ENCODE data around the gene MTHFD1L. TPM values are rescaled to one million over a fixed set of nuclear protein-coding genes. Genes with fewer than 3 reads are reported as not detected.

The MTHFD1L gene
- total and polyA plus RNA-seq, 9 of the 15 experiments (the other 6 are each of a cell fraction or from before 2014, with no cell fraction given): 20.9 to 128 (median 61.0) TPM

DNA sequence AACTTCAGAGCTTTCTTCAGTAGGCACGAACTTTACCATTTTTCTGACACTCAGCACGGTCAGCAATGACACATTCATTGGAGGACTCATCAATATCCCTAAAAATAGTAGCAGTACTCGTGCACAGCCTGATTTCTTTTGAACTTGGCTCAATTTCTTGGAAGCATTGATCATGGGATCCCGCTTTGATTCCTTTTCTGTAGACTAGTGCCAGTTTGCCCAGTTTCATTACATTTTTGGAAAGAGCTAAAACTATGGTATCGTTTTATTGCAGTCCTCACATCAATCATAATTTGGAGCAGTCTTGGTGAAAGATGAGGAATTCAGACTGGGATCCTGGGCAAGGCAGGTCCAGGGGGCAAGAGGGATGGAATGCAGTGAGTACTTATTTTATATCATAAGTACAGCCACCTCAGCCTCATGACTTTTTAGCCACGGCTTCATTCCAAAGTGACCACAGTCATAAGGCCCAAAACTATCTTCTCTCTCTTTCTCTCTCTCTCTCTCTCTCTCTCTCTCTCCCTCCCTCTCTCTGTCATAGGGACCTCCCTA, 203.3 kb downstream of the MTHFD1L start:
- POLR2A ChIA-PET: interaction anchor here (0.6 to 1.7 kb wide), 7 partner anchors 10 to 356 kb away, joined by 3 to 5 read pairs (median 4); no protein-coding TSS in a partner anchor
- intact Hi-C loops (cut with micrococcal nuclease): no loop called here
- H3K9ac ChIP-seq (ENCODE audit: insufficient read depth in 1 of 2, low read depth in 2 of 2, low read length in 2 of 2): no peak overlapping the region
- DNase-seq (ENCODE audit: extremely low read depth in 1 of 4, low spot score in 3 of 4) (no peak), ATAC-seq (no peak), FAIRE-seq (no peak)
- no peaks in the 10 kb centered on the region for H3K4me1 ChIP-seq (replicated peaks in 1 of 2; ENCODE audit: control insufficient read depth in 2 of 2, insufficient read depth in 2 of 2, low read length in 2 of 2)
- H3K9me1 ChIP-seq (ENCODE audit: control insufficient read depth, insufficient read depth, low read length): no peaks in the 10 kb centered on the region
- CTCF ChIA-PET (ENCODE audit: low intra/inter-chr PET ratio): no interaction called here
- no peaks in the 10 kb centered on the region for H3K79me2 ChIP-seq (ENCODE audit: control insufficient read depth, insufficient read depth, low read length)
- H2AFZ ChIP-seq (ENCODE audit: low read depth, low read length): no peak overlapping the region
- no peaks in the 10 kb centered on the region for H3K9me3 ChIP-seq (replicated peaks; ENCODE audit: control insufficient read depth, insufficient read depth, low read depth, low read length)
- H3K27ac ChIP-seq (ENCODE audit: extremely low read depth, low read depth, low read length): no peak overlapping the region
- no peaks in the 10 kb centered on the region for H3K27me3 ChIP-seq (ENCODE audit: control insufficient read depth in 2 of 2, insufficient read depth in 2 of 2, low read length in 2 of 2)
- no peak overlapping the region for H3K4me2 ChIP-seq (ENCODE audit: insufficient read depth, low read length)
- in situ Hi-C loops (cut with MboI): no loop called here
- WGBS (ENCODE audit: insufficient coverage, low coverage, missing lambda C conversion rate): 68% methylated on average over 6 of the region's 6 CpGs
- H3K36me3 ChIP-seq (ENCODE audit: control insufficient read depth, insufficient read depth, low read length): peaks cover 3% of the 10 kb centered on the region; the same call in 1 of the 3 replicates
- no peak overlapping the region for H3K4me3 ChIP-seq
- H4K20me1 ChIP-seq (replicated peaks; ENCODE audit: control insufficient read depth, insufficient read depth, low read length): no peaks in the 10 kb centered on the region
- no TSS peak for BruUV-seq (replicated peaks)
- TF ChIP-seq STAG1 (CRISPR knock-in tag; IDR thresholded peaks at IDR 0.05; ENCODE audit: borderline replicate concordance) (no peak), ZNF134 (CRISPR knock-in tag; conservative IDR thresholded peaks at IDR 0.05) (no peak), CBX8 (IDR thresholded peaks at IDR 0.05; ENCODE audit: borderline replicate concordance, extremely low read depth, low read depth, low read length, poor library complexity, severe bottlenecking) (no peak), FOXP1 (CRISPR knock-in tag; IDR thresholded peaks at IDR 0.05) (no peak), ZZZ3 (IDR thresholded peaks at IDR 0.05) (no peak), MAFK (IDR thresholded peaks at IDR 0.05; ENCODE audit: low read length) (no peak)
- TF ChIP-seq, protein P1, sequence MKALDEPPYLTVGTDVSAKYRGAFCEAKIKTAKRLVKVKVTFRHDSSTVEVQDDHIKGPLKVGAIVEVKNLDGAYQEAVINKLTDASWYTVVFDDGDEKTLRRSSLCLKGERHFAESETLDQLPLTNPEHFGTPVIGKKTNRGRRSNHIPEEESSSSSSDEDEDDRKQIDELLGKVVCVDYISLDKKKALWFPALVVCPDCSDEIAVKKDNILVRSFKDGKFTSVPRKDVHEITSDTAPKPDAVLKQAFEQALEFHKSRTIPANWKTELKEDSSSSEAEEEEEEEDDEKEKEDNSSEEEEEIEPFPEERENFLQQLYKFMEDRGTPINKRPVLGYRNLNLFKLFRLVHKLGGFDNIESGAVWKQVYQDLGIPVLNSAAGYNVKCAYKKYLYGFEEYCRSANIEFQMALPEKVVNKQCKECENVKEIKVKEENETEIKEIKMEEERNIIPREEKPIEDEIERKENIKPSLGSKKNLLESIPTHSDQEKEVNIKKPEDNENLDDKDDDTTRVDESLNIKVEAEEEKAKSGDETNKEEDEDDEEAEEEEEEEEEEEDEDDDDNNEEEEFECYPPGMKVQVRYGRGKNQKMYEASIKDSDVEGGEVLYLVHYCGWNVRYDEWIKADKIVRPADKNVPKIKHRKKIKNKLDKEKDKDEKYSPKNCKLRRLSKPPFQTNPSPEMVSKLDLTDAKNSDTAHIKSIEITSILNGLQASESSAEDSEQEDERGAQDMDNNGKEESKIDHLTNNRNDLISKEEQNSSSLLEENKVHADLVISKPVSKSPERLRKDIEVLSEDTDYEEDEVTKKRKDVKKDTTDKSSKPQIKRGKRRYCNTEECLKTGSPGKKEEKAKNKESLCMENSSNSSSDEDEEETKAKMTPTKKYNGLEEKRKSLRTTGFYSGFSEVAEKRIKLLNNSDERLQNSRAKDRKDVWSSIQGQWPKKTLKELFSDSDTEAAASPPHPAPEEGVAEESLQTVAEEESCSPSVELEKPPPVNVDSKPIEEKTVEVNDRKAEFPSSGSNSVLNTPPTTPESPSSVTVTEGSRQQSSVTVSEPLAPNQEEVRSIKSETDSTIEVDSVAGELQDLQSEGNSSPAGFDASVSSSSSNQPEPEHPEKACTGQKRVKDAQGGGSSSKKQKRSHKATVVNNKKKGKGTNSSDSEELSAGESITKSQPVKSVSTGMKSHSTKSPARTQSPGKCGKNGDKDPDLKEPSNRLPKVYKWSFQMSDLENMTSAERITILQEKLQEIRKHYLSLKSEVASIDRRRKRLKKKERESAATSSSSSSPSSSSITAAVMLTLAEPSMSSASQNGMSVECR (CRISPR knock-in tag; IDR thresholded peaks at IDR 0.05): no peak
- TF ChIP-seq, protein P2, sequence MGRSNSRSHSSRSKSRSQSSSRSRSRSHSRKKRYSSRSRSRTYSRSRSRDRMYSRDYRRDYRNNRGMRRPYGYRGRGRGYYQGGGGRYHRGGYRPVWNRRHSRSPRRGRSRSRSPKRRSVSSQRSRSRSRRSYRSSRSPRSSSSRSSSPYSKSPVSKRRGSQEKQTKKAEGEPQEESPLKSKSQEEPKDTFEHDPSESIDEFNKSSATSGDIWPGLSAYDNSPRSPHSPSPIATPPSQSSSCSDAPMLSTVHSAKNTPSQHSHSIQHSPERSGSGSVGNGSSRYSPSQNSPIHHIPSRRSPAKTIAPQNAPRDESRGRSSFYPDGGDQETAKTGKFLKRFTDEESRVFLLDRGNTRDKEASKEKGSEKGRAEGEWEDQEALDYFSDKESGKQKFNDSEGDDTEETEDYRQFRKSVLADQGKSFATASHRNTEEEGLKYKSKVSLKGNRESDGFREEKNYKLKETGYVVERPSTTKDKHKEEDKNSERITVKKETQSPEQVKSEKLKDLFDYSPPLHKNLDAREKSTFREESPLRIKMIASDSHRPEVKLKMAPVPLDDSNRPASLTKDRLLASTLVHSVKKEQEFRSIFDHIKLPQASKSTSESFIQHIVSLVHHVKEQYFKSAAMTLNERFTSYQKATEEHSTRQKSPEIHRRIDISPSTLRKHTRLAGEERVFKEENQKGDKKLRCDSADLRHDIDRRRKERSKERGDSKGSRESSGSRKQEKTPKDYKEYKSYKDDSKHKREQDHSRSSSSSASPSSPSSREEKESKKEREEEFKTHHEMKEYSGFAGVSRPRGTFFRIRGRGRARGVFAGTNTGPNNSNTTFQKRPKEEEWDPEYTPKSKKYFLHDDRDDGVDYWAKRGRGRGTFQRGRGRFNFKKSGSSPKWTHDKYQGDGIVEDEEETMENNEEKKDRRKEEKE (IDR thresholded peaks at IDR 0.05; ENCODE audit: borderline replicate concordance in 1 of 2, control insufficient read depth in 1 of 2, low read depth in 2 of 2, low read length in 1 of 2): no peak
- TF ChIP-seq, protein P3, sequence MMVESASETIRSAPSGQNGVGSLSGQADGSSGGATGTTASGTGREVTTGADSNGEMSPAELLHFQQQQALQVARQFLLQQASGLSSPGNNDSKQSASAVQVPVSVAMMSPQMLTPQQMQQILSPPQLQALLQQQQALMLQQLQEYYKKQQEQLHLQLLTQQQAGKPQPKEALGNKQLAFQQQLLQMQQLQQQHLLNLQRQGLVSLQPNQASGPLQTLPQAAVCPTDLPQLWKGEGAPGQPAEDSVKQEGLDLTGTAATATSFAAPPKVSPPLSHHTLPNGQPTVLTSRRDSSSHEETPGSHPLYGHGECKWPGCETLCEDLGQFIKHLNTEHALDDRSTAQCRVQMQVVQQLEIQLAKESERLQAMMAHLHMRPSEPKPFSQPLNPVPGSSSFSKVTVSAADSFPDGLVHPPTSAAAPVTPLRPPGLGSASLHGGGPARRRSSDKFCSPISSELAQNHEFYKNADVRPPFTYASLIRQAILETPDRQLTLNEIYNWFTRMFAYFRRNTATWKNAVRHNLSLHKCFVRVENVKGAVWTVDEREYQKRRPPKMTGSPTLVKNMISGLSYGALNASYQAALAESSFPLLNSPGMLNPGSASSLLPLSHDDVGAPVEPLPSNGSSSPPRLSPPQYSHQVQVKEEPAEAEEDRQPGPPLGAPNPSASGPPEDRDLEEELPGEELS (CRISPR knock-in tag; IDR thresholded peaks at IDR 0.05; ENCODE audit: borderline replicate concordance): no peak

All from K562 (cell line).